Kidney tubule cell (primary cell): Measurements from ENCODE around the gene USE1.

ENCODE experiments used
- DNase-seq: peaks from one replicate; pipeline ENCODE4 v3.0.0-alpha.2; 2018; ENCODE audit warnings: low spot score

The USE1 gene

GRCh38 chr19:17259118-17259780 lies 44.1 kb downstream of the USE1 start:
- no peak for DNase-seq

DNA sequence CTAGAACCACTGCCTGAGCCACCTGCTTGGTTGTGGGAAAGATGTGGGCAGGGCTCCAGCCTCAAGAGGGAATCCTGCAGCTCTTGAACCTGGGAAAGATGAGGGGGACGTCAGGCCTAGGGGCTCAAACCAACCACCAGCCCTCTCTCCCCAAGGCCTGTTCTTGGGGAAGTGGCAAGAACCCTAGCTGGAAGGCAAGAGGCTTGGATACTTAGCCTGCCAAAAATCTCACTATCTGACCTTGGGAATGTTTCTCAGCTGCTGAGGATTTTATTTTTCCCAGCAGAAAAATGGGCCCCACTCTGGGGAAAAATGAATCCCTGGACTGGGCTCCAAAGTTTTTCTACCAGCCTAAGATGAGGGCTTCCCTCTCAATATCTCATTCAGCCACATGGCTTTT lies 44.8 kb downstream of the USE1 start:
- DNase-seq, result no peak

GRCh38 chr19:17260842-17261325 lies 45.7 kb downstream of the USE1 start:
- DNase-seq, result peak; percentile 84

GRCh38 chr19:17262557-17262956 lies 47.4 kb downstream of the USE1 start:
- no peak for DNase-seq

DNA sequence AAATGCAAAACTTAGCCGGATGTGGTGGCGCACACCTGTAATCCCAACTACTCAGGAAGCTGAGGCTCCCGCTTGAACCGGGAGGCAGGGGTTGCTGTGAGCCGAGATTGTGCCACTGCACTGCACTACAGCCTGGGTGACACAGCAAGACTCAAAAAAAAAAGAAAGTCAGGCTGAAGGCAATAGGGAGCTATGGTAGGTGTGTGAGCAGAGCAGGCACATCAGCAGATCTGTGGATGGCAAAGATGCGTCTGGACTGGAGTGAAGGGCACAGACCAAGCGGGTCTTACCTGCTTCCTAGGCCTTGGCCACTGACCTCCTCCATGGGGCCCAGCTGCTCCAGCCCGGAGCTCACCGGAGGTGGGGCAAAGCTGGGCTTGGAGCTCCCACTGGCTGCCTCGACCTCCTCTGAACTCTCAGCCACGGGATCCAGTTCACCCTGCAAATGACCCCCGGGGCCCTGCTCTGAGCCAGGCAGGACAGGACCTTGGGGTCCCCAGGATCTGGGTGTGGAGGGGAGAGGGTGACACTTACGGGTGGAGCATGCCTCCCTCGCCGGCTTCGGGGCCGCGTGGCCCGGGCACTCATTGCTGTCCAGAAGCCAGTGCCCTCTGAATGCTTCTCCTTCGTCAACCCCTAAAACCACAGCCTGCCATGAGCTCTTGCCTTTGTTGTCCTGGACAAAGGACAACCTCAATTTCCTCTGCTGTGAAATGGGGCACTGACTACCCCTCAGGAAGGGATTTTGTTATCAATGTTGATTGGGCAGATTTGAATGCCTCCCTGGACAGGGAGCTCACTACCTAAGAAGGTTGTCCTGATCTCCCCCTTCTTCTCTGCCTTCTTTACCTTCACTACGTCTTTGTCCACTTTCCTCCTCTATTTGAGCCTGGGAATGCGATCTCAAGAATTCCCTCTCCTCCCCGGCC lies 48.8 kb downstream of the USE1 start:
- no peak for DNase-seq

- no peak for DNase-seq
Measured at GRCh38 chr19:17264641-17264979, 49.5 kb downstream of the USE1 start, which contains the start of gene USHBP1. TSS of gene USHBP1 (minus strand) at chr19:17264745. CDS start at chr19:17264299, 446 bp downstream.

- no peak for DNase-seq
Measured at GRCh38 chr19:17266026-17266425, 50.9 kb downstream of the USE1 start.

DNA sequence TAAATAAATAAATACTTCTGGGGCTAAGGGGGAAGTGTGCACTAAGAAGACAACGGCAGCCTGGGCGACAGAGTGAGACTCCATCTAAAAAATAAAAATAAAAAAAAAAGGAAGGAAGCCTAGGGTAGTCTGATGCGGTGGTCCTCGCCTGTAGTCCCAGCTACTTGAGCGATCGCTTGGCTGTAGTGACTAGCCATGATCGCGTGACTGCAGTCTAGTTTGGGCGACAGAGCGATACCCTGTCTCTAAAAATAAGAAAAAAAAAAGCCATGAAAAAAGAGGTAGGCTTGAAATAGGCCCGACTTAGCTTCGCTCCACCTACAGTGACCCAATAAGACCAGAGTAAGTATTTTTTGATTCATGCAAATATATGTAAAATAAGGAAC lies 51.4 kb downstream of the USE1 start:
- DNase-seq, result no peak

DNA sequence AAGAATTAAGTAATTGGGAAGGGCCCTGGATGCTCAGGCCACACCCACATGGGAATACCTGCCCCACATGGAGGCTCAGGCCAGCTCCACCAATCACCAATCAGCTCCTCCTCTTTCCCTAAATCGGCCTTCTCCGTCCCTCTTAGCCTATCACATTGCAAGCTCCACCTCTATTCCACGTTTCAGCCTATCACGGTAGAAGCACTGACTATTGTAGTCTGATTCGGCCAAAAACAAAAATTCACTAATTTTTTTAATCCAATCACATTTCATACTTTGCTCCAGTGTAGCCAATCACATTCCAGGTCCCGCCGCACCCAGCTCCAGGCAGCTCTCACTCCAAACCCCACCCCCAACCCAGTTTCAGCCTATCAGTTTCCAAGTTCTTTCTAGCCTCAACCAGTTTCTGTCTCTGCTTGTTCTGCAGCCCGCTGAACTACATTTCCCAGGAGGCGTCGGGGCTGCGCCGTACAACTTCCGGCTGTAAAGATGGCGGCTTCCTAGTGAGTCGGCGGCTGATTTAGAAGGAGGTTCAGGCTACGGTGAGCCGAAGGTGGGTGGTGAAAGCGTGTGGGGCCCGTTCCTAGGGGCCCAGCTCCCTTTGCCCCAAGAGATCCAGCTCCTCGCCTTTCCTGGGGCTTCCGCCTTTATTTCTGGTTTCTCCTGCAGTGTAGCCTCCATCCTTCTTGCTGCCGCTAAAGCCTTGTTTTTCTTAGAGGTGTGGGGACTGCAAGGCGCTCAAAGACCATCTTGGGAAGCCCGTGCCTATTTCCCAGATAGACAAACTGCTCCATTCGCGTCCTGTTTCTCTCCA lies 52.0 kb downstream of the USE1 start, which contains the start of gene BABAM1:
Gene BABAM1 (plus strand): TSS at position 469 of the 814 bp plus-strand sequence. CDS start 1,364 bp downstream, outside the sequence.
- DNase-seq, result peak; percentile 99

- DNase-seq, result no peak
Measured at GRCh38 chr19:17268754-17269153, 53.6 kb downstream of the USE1 start.
